Measurements from ENCODE around the gene JPH2.
"Not testable (repeated sequence)": the region's sequence is repeated elsewhere in the genome, so short reads cannot be mapped to it uniquely, and the experiment has no call there.

Gene JPH2

DNA sequence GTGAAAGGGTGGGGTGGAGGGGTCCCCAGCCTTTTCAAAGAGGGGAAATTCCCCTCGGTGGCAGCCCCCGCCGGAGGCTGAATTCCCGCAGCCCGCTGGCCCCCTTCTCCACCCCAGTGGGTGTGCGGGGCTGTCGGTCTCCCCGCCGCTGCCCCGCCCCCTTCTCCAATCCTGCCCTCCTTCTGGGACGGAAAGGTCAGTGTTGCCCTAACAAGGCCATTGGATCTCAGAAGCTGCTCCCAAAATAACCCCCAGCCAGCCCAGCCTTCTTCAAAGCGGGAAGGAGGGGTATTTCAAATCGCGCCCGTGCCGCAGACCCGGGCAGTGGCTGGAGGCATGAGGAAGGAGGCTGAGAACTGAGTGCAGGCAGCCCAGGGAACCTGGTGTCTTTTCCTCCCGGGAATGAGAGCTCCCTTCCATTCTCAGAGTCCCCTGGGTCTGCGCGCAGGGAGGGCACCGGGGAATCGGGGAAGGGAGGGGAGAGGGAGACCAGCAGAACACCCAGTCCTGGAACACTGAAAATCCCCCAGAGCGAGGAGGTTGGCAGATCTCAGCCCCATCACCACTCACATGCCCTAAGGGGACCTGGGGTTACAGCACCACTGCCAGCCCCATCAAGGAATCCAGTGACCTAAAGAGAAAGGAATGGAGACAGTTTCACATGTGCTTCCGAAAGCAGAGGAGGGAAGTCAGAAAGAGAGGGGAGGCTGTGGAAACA, at the start of gene JPH2:
Gene JPH2 (minus strand): TSS at position 135 of the 718 bp plus-strand sequence. CDS start 483 bp downstream, outside the sequence.
- DNase-seq: no peak

GRCh38 chr20:44235702-44236101, 48.7 kb upstream of the JPH2 start:
- no peak for DNase-seq

GRCh38 chr20:44234566-44235317, 47.8 kb upstream of the JPH2 start:
- DNase-seq: no peak

DNA sequence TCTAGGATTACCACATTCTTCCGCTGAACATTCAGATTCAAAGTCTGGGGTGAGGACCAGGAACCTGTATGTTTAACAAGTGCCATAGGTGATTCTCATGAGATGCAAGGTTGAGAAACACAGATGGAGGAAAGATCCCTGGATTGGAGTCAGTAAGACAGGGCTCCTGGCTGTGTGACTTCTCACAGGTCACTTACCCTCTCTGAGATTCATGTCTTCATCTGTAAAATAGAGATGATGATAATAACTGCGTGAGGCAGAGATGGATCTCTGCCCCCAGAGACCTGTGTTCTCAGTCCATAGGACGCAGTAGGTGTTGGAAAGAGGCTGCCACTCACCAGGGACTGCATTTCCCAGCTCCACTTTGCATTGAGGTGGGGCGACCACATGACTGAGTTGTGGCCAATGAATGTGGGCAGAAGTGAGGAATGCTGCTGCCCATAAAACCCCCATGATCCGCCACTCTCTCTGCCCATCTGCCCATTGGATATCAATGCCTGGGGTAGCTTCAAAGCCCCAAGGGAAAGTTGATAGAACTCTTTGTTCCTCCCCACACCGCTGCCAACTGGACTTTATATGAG, 46.5 kb upstream of the JPH2 start:
- no peak for DNase-seq

- not testable (repeated sequence) for DNase-seq
Measured at GRCh38 chr20:44232469-44232856, 45.5 kb upstream of the JPH2 start.

DNA sequence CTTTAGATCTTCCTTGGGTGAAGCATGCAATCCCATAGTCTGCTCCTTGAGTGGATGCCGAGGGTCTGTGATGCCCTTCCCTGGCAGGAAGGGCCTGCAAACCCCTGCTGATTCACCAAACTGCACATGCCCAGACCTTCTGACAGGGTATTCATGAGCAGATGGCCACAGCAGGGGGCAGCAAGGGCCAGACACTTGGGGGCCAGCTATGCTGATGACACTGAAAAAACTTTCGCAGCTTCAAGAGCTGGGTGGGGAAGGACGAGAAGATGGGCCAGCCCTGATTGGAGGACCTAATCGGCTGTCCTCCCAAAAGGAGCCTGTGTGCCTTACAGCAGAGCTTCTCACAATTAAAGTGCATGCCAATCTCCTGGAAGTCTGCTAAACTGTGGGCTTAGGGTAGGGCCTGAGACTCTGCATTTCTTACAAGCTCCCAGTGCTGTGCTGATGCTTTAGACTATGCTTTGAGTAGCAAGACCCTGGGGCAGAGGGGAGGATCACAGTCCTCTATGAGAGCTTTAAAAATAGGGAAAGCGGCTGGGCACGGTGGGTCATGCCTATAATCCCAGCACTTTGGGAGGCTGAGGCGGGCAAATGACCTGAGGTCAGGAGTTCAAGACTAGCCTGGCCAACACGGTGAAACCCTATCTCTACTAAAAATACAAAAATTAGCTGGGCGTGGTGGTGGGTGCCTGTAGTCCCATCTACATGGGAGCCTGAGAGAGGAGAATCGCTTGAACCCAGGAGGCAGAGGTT, 44.9 kb upstream of the JPH2 start:
- DNase-seq: no peak

DNA sequence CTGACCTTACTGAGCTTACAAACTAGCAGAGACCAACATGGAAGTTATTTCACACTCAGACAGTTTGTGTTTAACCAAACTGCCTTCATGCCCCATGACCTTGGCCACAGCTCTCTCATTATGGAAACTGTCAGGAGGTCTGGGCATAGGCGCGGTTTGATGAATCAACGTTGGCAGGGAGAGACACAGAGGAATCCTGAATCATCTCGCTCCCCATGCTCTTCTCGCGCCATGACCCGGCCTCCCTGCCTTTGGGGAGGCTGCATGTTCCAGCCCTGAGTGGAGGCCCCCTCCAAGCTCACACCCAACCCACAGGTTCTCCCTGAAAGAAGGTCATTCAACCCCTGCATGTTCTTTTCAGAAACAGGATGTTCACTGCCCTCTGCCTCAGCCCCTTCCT, 44.2 kb upstream of the JPH2 start:
- no peak for DNase-seq

GRCh38 chr20:44228465-44229258, 41.7 kb upstream of the JPH2 start:
- DNase-seq: no peak

DNA sequence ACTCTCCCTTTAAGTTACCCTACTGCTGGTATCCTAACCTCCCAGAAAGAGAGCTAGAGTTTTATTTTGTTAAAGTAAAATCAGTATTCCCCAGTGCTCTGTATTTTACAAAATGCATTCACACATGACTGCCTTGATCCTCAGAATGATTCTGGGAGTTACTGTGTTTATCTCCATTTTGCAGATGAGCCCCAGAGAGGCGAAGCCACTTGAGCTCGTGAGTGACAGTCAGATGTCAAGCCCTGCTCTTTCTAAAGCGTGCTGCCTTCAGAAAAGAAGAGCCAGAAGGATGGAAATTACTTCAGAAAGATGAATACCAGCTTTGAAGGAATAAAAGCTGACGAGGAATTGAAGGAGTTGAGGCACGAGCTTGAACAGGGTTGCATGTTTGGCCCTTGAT, 37.6 kb upstream of the JPH2 start:
- DNase-seq: no peak

DNA sequence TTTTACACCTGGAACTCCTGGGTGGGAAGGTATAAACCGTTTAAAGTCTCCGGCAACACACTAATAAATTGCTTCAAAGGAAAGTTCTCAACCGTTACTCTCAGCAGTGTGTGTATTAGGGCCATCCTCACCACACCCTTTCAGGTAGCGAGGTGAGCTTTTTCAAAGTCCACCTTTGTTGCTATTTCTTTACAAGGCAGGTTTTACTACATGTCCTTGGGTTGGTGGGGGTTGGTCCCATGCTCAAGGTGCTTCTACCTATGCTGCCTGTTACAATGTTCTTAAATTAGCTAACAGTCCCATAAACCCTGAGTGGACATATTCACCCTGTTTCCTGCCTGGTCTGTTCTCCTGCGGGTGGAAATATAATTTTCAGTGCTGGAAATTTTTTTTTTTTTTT, 36.7 kb upstream of the JPH2 start:
- no peak for DNase-seq

GRCh38 chr20:44222633-44223368, 35.8 kb upstream of the JPH2 start:
- no peak for DNase-seq

- DNase-seq: no peak
Measured at GRCh38 chr20:44222027-44222426, 35.0 kb upstream of the JPH2 start.

GRCh38 chr20:44221368-44221954, 34.5 kb upstream of the JPH2 start:
- DNase-seq: no peak

DNA sequence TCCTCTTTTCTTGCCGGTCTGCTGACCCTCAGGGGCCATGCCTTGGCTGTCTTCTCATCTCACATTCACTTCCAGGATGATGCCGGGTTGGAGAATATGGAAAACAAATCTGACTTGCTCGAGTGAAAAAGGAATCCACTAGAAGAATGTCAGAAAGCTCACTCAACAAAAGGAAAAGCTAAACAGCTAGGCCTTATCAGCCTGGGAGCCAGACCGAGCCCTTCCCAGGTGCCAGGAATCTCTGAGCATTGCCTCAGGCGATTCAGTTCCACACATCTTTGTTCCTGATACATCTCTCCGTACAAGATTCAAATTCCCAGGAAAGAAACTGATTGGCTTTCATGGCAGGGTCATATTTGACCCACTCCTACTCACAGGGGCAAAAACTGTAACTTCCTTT, 32.8 kb upstream of the JPH2 start:
- no peak for DNase-seq

DNA sequence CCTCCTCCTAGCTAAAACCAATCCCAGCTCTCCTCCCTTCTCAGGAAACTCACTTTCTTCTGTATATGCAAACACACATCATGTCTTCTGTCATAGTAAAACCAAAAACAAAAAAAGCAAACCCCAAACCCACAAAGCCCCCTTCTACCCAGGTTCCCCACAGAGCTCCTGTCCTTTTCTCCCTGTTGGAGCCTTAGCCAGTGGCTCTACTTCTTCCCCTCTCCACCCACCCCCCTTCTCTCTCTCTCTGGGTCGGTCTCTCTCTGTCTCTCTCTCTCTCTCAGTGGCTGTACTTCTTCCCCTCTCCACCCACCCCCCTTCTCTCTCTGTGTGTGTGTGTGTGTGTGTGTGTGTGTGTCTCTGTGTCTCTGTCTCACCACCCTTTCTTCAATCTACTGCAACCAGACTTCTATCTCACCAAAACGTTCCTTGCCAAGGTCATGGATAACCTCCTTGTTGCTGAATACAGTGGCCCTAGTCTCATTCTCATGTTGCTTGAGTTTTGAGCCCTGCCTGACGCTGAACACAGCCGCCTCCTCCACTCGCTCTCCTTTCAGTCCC, 32.3 kb upstream of the JPH2 start:
- DNase-seq: no peak

- DNase-seq: no peak
Measured at GRCh38 chr20:44218446-44218845, 31.5 kb upstream of the JPH2 start.

GRCh38 chr20:44217342-44218092, 30.5 kb upstream of the JPH2 start:
- peak; percentile 93 for DNase-seq

DNA sequence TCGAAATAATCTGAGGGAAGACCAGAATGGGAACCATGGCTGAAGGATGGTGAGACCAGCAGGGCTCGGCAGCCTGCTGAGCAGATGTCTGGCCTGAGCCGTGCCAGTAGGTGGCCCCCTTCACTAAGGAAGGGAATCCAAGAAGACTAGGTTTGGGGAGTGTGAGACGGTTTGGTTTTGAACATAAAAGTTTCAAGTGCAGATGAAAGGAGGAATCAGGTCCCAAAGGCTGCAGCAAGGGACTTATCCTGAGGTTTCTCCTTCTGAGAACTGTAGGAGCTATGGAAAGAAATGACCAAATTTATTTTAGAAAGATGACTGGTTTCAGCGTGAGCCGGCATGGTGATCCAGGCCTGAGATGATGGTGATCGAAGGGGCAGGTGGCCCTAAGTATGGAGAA, 28.1 kb upstream of the JPH2 start:
- DNase-seq: peak; percentile 85

- DNase-seq: no peak
Measured at GRCh38 chr20:44212792-44213191, 25.8 kb upstream of the JPH2 start.

All from DMS53 (cell line).